GM12891 (cell line): Measurements from ENCODE around the gene SHQ1.

Experiments
- PAX5 ChIP-seq: IDR thresholded peaks from 2 replicates; pipeline ENCODE4 v1.6.1; 2011; ENCODE audit warnings: low read length, moderate library complexity, mild to moderate bottlenecking; ENCODE audit not compliant: insufficient read depth, severe bottlenecking
- POLR2A ChIP-seq: IDR thresholded peaks from 2 replicates; pipeline ENCODE4 v1.6.1; 2011; ENCODE audit warnings: low read depth, low read length, control low read depth
- POLR2AphosphoS5 ChIP-seq: IDR thresholded peaks from 2 replicates; pipeline ENCODE4 v1.6.1; 2011; ENCODE audit warnings: low read depth, low read length, control low read depth
- POU2F2 ChIP-seq: IDR thresholded peaks from 2 replicates; pipeline ENCODE4 v1.6.1; 2011; ENCODE audit warnings: low read depth, mild to moderate bottlenecking, control low read depth, low read length, moderate library complexity
- SPI1 ChIP-seq: IDR thresholded peaks from 2 replicates; pipeline ENCODE4 v1.6.1; 2011; ENCODE audit warnings: low read depth, low read length, control low read depth
- TAF1 ChIP-seq: IDR thresholded peaks from 2 replicates; pipeline ENCODE4 v1.6.1; 2011; ENCODE audit warnings: low read depth, low read length, control low read depth

DNA sequence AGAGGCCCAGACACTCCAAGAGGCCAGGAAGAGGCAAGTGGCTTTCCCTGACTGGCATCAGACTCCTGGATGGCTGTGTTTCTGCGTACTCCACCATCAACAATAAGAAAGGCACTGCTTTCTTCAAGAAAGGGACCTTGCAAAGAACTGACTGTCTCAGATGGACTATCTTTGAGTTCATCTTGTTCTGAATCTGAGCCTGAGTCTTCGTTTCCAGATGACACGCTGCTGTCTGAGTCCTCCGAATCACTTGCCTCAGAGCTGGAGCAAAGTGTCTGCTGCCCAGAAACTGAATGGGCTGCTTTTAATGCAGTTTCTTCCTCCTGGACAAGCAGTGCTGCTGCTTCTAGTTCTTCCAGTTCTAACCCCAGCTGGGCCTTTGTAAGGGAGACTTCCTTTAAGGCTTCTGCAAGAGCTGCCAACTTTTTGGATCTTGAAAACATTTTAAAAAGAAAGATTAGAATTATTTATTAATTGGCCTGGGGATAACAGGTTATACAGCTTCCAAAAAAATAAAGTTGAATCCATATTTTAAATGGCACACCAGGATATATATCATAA is 97.8 kb downstream of the SHQ1 start:
- TF ChIP-seq POLR2AphosphoS5 (no peak), POLR2A (no peak), TAF1 (no peak), SPI1 (no peak), POU2F2 (no peak), PAX5 (no peak)
